ENCODE results near the gene EIF2S1.
"Not testable (repeated sequence)": the region's sequence is repeated elsewhere in the genome, so short reads cannot be mapped to it uniquely, and the experiment has no call there.

EIF2S1 gene

DNA sequence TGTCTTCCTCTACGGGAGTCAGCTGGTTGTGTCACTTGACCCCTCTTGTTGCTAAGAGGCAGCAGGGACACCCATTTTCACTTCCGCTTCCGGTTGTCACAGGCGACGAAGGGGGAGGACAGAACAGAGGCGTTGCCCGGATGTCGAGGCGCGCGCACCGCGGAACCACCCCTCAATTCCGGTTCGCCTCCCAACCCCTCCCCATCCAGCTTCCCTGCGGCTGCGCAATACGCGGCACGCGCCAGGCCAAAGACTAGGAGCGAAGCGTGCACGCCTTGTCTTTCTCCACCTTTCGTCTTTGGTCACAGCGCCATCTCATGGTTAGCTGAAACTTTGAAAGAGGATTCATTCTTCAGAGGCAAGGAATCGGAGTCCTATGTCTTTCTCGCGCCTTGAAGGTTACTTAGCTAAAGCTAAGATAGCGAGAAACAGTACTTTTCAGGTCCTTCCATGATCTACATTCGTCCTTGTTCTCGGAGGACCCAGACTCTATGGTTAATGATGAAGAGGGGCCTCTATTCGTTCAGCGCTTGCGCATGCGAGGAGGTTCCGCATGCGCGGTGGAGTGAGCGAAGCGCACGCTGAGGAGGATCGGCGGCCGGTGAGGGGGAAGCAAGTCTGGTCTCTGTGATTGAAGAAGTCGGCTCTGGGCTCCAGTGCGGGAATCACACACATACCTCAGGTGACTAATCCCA lies at the start of gene EIF2S1, which contains the start of gene ATP6V1D:
TSS of gene EIF2S1 (plus strand) at position 554 of the 695 bp plus-strand sequence. CDS start 4,440 bp downstream, outside the sequence.
TSS of gene ATP6V1D (minus strand) at position 30 of the 695 bp plus-strand sequence. CDS start 106 bp downstream, outside the sequence.
- DNase-seq (ENCODE audit: low read depth) = peak; percentile 99

- no peak for DNase-seq (ENCODE audit: low read depth)
These were observed 48.3 kb upstream of the EIF2S1 start for GRCh38 chr14:67311868-67312267.

DNA sequence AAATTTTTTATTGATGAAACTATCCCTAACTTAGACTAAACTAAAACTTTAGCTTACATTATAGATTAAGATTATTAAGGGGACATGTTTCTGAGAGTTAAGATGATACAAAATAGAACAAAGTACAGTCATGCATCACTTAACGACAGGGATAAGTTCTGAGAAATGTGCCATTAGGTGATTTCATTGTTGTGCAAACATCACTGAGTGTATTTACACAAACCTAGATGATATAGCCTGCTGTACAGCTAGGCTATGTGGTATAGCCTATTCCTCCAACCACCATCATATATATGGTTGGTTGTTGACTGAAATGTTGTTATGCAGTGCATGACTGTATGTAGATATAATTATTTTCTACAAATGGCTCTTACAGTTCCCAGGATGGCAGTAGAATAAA lies 47.0 kb upstream of the EIF2S1 start:
- DNase-seq (ENCODE audit: low read depth) = no peak

DNA sequence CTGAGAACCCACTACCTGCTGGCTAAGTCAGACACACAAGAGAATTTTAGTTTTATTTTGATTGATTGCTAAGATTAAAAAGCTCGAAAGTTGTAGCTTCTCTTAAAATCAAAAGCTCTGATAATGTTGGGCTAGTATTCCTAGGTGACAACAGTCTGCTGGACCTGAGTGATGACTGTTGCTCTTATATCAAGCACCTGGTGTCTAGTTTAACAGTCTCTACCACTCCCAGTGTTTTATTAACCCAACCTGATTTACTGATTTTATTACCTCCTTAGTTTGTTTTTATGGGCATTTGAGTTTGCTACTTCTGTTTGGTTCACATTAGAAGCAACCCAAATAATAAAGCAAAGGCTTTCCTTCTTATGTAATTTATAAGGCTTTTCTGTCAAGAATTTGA lies 42.3 kb upstream of the EIF2S1 start:
- DNase-seq (ENCODE audit: low read depth) = no peak

DNA sequence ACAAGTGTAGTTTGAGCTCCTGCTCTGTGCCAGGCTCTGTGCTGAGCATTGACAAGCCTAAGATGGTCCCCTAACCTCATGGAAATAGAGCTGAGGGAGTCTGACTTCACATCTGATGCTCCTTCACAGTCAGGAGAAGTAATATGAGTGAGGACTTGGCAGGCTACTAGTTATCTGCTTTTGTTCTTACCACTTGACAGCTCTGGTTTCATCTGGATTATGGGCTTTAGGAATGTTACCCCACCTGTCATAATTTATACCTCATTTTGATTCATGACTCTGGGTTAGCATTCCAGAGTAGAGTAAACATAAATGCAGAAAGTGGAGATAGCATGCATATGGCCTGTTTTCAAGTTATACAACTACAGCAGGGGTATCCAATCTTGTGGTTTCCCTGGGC lies 41.0 kb upstream of the EIF2S1 start:
- no peak for DNase-seq (ENCODE audit: low read depth)

DNA sequence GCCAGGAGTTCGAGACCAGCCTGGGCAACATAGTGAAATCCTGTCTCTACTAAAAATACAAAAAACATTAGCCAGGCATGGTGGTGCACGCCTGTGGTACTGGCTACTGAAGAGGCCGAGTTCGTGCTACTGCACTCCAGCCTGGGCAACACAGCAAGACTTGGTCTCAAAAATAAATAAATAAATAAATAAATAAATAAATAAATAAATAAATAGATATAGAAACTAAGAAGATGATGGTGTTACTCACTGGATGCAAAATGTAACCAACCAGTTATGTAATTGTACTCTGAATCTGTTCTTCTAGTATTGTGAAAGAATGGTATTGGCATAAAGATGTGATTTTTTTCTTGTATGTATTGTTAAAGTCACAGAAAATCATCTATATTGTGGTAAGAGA lies 30.5 kb upstream of the EIF2S1 start:
- DNase-seq (ENCODE audit: low read depth) = not testable (repeated sequence)

GRCh38 chr14:67331368-67332125 lies 28.6 kb upstream of the EIF2S1 start:
- DNase-seq (ENCODE audit: low read depth) = no peak

GRCh38 chr14:67332468-67332867 lies 27.7 kb upstream of the EIF2S1 start:
- no peak for DNase-seq (ENCODE audit: low read depth)

GRCh38 chr14:67335781-67336180 lies 24.3 kb upstream of the EIF2S1 start:
- no peak for DNase-seq (ENCODE audit: low read depth)

GRCh38 chr14:67341231-67341630 lies 18.9 kb upstream of the EIF2S1 start:
- not testable (repeated sequence) for DNase-seq (ENCODE audit: low read depth)

- DNase-seq (ENCODE audit: low read depth) = no peak
These were observed 16.4 kb upstream of the EIF2S1 start for GRCh38 chr14:67343601-67344230.

DNA sequence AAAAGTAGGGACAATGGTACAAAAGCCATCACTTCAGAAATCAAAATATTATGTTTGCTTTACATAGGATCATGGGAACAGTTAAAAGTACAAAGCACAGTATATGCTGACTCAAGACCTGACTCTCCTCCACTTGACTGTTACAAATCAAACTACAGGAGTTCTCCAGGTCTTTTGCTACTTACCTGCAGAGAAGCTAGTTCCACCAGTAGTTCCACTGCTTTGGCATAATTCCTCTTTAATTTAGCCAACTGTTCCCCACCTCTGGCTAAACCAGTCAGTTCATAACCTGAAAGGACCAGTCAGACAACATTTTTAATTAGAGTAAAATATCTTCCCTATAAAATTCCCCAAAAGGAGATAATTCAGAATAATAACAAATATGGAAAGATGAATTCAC lies 14.5 kb upstream of the EIF2S1 start:
- no peak for DNase-seq (ENCODE audit: low read depth)

DNA sequence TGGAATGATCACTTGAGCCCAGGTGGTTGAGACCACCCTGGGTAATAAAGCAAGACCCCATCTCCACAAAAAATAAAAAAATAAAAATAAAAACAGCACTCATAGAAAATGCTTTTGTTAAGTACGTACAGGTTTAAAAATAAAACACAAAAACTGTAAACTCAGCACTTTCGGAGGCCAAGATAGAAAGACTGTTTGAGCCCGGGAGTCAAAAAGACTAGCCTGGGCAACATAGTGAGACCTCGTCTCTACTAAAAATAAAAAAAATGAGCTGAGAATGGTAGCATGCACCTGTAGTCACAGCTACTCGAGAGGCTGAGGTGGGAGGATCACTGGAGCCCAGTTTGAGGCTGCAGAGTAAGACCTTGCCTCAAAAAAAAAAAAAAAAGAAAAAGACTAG lies 8.1 kb upstream of the EIF2S1 start:
- no peak for DNase-seq (ENCODE audit: low read depth)

- no peak for DNase-seq (ENCODE audit: low read depth)
These were observed 2.8 kb upstream of the EIF2S1 start for GRCh38 chr14:67357186-67357968.

GRCh38 chr14:67357969-67358354 lies 2.2 kb upstream of the EIF2S1 start:
- no peak for DNase-seq (ENCODE audit: low read depth)

GRCh38 chr14:67358924-67359774 lies 979 bp upstream of the EIF2S1 start:
- no peak for DNase-seq (ENCODE audit: low read depth)

DNA sequence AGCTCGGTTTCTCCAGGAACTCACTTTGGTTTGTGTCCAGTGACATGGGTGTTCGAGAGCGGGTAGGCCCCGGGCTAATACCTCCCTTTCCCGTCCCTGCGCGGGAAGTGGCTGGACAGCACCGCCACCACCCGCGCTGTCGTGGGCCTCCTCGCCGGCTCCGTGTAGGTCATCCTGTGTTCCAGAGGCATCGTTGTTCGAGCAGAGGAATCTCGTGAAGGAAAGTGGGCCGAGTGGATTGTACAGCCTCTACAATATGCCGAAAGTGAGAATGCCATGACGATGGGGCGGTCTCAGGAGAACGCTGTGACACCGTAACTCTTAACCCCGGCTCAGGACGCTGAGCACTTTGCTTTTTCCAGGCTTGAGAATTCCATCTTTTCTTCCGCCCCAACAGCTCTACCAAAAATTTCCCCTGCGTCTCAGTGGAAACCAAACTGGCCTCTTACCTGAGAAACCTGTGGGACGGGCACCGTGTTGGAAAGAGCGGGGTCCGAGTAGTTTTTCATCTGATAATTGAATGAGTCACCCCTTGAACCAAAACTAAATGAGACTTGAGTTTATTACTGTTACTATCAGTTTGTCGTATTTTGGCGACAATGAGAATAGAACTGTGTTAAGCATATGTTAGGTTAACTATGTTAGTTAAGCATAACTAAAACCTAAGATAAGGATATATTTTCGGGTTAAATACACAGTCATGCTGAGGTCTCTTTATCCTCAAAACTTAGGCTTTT lies 510 bp downstream of the EIF2S1 start:
- DNase-seq (ENCODE audit: low read depth) = no peak

- no peak for DNase-seq (ENCODE audit: low read depth)
These were observed 5.3 kb downstream of the EIF2S1 start for GRCh38 chr14:67365476-67365875.

- no peak for DNase-seq (ENCODE audit: low read depth)
These were observed 10.7 kb downstream of the EIF2S1 start for GRCh38 chr14:67370830-67371229.
